HG02938 (cell line): ENCODE measurements around the gene SLX9.

Experiments used
- ATAC-seq: cut with Tn5 transposase; IDR thresholded peaks from one replicate; pipeline ENCODE4 v1.9.1; 2021; ENCODE audit warnings: mild to moderate bottlenecking, moderate library complexity; ENCODE audit not compliant: unreplicated experiment

The SLX9 gene

DNA sequence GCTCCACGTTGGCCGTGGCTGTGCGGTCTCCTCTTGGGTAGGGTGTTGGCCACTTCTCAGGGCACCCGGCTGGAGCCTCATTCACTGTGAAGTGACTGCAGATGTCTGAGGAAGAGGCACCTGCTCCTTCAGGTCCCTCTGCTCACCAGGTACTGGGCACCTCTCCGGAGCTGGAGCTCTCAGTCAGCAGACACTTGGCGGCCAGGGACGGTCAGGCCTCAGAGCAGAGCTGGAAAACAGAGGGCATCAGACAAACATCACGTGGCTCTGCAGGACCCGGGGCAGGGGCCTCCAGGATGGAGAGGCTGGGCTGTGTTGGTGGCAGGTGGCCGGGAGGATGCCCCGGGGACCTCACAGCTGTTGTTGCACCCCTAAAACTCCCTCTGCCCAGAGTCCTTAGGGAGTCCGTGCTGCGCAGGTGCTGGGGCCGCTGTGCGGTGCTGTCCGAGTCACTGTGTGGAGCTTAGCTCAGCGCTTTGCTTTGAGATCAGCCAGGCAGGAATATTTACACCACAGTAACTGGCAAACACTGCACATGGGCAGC, 59.7 kb downstream of the SLX9 start:
- no peak for ATAC-seq

DNA sequence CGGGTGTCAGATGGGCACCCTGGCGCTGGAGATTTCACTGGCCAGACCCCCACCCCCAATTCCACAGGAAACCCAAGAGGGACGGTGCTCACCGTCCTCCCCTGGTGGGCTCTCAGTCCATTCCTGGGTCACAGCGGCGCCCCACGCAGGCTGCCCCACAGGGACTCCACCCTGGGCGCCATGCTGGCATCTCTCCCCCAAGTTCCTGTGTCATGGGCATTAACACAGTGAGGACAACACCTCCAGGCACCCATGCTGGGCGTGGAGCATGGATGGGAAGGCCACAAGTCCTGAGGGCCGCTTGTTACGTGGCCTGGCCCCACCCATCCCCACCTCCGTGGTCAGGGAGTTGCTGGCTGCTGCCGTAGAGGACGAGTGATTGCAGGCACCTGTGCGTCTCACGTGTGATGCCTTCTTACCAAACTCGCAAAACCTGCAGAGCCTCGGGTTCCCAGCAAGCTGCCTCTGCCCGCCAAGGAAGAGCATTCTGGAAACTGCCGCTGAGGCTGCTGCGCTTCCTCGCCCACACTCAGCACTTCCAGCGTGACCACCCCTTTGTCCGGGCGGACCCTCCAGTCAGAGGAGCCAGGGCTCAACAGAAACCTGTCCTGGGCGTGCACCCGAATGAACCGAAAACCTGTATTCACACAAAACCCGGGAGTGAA, 60.3 kb downstream of the SLX9 start:
- no peak for ATAC-seq

DNA sequence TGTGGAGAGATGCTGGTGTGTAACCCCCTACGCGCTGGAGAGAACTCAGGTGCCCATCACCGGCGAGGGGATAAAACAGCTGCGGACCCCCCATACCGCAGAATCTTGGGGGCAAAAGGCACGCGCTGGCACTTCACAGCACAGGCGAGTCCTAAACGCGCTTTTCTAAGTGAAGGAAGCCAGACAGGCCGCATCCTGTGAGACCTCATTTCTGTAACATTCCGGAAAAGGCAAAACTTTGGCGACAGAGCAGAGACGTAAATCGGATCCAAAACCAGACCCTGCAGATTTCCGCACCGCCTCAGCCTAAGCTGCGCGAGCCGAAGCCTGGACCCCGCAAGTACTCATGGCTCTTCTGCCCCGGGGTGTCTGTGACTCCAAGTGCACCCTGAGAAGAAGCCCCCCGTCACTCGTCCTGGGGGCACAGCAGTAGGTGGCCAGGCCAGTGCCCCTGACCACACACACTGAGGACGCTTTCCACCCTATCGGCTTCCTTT, 60.9 kb downstream of the SLX9 start:
- no peak for ATAC-seq

DNA sequence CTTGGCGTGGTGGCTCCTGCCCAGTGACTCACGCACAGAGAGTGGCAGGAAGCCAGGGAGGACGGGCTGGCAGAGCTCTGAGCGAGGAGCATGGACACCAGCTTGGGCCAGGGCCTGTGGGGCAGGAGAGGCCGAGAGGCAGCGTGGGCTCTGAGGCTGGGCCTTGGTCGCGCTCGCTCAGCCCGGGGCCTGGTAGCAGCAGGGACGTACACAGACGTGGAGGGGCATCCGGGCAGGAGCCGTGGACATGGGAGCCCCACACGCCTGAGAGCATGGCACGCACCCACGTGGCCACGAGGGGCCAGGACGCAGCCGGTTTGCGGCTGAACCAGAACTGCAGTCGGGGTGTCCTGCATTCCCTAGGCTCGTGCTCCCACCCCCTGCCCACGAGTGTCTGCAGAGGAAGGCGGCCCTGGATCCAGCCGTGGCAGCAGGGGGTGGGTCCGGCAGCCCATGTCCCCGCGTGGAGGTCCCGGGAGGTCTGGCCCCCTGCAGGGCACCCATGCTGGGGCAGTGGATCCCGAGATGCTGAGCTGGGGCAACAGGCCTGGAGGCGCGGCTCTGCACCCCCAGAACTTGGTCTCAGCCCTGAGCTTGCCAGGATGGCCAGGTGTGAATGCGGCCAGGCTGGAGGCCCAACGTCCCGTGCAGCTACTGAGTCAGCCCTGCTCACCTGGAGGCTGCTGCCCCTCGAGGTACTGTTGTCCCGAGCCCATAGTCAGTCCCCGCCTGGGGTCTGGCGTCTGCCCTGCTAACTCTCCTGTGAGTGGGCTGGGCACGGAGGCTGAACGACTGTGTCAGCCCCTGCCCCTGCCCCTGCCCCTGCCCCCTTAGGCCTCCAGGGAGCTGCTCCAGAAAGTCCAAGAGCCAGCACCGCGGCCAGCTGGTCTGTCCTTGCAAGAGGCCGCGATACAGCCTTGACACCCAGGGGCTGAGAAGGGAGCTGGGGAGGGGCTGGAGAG, 61.6 kb downstream of the SLX9 start:
- ATAC-seq, result no peak

DNA sequence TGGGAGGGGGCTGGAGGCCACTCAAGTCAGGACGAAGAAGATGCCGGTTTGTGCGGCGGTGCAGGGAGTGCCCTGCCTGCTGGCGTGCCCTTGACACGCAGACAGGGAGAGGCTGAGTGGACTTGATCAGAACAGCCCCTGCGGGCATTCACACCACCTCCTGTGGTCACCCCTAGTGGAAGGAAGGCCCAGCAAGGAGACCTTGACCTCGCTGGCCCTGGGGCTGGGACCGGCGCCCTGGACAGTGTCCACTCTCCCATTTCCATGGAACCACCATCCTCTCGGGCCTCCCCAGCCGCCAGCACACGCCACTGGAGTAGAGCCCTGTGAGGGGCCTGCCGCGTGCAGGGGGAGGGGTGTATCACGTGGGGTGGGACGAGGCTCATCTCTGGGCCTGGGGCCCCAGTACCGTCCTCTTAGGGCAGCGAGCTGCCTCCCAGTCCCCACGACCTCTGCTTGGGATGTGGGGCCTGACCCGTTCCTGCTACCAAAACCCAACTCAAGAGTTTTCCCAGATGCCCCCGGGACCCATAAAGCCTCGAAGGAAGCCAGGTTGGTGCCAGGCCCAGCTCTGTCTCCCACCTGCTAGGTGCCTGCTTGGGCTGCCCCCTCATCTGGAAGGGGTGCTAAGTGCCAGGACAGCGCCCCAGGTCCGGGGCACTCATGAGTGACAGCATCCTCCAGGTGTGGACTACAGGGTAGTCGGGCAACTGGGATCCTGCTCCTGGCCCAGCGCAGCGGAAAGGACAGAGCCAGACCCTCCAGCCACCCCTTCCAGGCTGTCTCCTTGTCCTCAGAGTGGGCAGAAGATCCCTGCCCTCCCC, 62.8 kb downstream of the SLX9 start:
- ATAC-seq, result no peak

DNA sequence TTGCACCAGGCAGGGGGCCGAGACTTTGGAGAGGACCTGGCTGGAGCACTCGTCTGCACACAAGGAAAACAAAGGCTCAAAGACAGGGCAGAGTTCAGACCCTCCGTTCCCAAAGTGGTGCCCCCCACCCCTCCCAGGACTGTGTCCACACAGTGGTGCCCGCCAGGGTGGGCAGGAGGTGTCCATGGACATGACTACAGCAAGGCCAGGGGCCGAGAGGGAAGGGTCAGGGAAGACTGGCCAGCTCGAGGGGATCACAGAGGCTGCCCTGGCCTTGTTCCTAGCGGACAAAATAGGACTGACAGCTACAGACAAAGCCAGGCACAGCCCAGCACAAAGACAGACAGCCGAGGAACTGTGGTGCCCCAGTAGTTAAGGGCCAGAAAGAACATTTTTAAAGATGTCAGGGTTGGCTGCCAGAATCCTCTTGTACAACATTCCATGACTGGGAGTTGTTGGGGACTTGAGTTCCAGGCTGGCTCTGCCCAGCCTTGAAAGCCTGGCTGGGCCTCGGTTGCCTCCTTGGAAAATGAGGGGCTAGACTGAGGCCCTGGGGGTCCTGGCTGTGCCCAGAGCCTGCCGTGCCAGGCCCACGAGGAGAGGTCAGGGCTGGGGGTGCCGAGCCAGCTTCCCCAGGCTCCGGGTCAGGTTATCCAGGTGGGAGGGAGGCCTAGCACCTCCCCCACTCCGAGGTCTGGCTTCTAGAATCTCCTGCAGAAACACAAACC, 63.7 kb downstream of the SLX9 start:
- ATAC-seq, result no peak

DNA sequence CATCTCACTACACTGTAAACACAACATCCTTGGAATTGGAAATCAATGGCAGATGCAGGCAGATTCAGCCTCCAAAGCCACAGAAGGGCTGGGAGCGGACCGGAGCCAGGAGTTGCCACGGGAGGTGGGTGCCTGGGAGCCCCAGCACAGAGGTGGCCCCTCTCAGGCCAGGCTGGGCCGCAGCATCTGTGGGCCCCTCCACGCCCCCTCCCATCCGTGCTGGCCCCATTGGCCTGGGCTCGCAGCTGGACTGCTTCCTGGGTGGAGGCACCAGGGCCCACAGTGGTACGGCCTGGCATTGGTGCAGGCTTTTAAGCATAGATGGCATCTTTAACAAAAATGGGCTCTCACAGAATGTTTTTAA, 64.2 kb downstream of the SLX9 start:
- no peak for ATAC-seq

DNA sequence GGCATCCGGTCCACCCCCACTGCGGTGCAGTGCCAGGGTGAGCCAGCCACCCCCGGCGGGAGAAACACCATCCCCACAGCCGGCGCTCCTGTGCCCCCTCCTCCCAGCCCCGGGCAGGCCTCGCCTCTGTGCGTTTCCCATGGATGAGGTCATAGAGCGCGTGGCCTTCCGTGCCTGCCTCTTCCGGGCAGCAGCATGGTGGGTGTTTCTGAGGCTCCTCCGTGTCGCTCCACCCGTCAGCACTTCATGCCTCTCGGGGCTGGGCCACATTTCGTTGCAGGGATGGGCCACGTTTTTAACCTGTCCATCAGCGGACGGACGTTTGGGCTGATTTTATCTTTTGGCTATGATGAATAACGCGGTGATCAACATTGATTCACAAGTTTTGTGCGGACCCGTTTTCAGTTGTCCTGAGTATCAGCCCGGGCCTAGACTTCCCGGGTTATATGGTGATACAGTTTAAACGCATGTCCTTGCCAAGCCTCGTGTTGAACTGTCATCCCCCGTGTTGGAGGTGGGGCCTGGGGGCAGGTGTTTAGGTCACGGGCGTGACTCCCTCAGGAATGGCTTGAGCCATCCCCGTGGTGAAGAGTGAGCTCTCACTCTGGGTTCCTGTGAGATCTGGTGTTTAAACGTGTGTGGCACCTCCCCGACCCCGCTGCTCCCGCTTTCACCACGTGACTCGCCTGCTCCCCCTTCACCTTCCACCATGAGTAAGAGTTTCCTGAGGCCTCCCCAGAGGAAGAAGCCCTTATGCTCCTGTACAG, 64.8 kb downstream of the SLX9 start:
- ATAC-seq, result no peak

DNA sequence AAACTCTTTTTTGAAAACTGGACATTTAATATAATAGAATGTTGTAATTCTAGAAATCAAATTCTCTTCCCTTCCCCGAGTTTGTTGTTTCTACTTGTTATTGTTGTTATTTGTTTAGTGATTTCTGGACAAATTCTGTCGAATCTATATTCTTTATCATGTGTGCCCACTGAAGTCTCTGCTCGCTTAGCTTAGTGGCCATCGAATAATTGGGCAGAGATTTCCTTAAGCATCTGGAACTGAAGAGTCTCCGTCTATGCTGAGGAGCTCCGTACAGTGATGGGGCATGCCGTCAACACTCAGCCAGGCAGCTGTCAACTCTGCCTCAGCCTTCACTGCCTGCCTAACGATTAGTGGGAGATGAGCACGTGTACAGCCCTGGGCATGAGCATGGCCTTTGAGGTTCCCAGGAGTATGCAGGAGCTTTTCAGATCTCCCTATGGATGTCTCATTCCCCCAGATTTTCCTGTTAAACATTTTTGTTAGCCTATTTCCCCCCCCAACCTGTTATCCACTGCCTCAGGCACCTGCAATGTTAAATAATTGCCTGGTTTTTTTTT, 66.8 kb downstream of the SLX9 start:
- no peak for ATAC-seq

DNA sequence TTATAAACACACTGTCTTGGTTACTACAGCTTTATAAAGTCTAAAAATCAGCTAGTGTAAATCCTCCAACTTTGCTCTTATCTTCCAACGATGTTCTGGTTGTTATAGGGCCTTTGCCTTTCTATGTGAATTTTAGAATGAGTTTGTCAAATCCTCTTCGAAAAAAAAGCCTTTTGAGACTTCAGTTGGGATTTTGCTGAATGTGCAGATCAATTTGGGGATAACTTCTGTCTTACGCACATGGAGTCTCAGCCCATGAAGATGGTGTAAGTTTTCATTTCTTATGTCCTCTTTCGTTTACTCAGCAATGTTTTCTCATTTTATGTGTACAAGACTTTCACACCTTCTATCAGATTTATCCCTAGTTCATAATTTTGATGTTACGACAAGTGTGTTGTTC, 69.8 kb downstream of the SLX9 start:
- no peak for ATAC-seq

DNA sequence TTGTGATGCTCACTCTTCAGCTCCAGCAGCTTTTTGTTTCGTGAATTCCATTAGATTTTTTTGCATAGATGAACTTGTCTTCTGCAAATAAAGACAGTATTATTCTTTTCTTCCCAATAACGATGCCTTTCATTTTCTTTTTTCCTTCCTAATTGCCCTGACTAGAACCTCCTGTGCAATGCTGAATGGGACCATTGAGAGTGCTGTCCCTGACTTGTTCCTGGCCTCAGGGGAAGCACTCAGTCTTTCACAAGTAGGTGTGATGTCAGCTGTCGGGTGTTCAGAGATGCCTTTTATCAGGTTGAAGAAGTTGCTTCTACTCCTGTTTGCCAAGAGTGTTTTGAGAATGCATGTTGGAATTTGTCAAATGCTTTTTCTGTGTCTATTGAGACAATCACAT, 70.3 kb downstream of the SLX9 start:
- ATAC-seq, result no peak

DNA sequence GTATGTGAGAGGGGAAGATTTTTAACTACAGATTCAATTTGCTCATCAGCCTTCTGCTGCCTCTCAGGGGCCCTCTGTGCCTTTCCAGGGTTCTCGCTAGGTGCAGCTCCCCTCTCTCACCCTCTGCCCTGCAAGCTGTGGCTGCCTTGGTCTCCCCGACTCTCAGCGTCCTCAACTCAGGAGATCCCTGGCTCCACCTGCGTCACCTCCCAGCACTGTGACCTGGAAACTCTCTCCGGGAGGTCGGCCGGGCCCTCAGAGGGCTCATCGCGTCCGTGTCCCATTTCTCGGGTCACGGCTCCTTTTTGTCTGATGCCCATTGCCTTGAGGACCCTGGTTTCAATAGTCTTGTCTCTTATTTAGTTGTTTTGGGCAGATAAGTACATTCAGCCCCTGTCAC, 71.0 kb downstream of the SLX9 start:
- ATAC-seq, result no peak

DNA sequence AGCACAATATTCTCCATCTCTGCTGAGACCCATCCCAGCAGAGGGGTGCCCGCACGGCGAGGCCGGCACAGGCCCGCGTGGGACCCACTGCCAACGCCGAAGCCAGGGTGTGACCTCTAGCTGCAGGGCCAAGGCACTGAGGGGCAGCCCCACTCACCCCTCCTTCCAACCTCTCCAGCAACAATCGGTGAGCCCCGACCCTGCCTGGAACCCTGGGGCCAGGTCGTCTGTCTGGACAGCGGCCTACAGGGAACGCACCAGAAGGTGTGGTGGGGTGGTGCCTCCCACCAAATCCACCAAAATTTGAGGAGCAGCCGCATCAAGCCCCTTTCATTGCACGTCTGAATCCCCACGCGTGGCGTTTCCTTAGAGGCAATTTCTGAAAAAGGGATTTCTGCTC, 71.6 kb downstream of the SLX9 start:
- no peak for ATAC-seq

DNA sequence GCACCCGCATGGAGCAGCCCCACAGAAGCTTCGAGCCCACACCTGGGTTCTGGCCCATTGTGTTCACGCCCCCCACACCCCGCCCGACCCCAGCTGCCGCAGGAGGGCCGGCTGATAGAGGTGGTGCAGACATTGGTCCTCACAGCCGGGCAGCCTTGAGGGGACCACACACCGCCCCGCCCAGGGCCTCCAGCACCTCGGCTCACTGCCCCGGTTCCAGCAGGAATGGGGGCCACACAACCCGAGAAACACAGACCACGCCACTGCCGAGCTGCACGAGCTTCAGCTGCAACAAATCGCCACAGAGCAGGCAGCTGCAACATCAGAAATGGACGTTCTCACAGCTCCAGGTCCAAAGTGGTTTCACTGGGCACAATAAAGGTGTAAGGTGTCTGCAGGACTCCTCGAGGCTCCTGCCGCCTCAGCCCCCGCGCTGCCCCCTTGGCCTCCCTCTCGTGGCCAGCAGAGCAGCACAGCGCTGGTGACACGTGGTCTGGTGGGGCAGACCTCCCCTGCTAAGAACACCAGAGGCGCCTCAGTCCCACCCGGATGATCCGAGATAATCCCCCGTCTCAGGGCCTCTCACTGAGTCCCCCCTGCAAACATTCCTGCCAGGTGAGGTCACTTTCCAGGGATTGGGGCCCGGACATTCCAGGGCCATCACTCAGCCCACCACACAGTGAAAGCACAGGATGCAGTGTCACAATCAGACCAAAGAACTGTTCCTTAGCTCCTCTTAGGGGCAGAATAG, 72.3 kb downstream of the SLX9 start:
- ATAC-seq, result no peak

DNA sequence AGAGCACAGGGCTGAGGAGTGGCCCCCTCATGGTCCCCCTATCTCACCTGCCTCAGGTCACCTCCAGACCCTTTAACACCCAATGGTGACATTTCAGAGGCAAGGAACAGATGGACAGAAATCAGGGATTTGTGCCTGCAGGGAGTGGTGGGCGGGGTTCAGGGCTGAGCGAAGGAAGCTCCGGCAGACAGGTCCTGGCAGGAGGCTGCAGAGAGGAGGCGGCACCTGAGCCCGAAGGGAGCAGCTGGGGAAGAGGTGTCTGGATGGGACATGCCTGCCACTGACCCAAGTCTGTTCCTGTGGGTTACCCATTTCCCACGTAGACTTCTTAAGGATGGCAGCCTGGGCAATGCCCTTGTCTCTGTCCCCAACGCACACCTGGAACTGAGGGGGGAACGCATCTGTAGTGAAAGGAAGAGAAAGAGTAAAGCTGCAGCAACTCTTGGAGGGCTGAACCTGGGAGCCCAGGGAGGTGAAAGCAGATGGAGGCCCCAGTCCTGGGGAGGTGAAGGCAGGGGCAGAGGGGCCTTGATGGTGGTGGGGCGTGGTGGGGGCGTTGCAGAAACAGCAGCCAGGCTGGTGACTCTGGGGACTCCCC, 72.9 kb downstream of the SLX9 start:
- no peak for ATAC-seq

DNA sequence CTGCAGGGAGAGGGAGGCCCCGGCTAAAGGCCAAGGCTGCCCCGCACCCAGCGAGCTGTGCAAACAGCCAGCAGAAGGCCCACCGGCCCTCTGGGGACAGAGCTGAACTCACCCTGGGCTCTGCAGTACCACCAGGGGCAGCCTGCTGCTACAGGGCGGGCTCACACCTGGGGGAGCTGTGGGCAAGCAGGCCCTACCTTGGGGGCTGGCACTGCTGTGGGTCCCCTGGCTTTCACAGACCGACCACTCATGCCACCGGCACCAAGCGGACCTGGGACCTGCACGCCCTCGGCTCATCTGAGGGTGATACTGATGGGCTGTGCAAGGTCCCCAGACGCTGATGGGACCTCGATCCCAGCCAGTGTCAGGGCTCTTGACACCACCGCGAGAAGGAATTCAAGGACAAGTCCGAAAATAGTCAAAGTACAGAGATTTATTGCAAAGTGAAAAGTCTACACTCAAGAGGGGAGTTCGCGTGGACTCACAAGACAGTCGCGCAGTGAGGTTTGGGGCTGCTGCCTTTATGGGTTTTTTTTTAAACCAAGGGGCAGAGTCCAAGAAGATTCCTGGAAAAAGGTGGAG, 73.5 kb downstream of the SLX9 start:
- ATAC-seq, result no peak

DNA sequence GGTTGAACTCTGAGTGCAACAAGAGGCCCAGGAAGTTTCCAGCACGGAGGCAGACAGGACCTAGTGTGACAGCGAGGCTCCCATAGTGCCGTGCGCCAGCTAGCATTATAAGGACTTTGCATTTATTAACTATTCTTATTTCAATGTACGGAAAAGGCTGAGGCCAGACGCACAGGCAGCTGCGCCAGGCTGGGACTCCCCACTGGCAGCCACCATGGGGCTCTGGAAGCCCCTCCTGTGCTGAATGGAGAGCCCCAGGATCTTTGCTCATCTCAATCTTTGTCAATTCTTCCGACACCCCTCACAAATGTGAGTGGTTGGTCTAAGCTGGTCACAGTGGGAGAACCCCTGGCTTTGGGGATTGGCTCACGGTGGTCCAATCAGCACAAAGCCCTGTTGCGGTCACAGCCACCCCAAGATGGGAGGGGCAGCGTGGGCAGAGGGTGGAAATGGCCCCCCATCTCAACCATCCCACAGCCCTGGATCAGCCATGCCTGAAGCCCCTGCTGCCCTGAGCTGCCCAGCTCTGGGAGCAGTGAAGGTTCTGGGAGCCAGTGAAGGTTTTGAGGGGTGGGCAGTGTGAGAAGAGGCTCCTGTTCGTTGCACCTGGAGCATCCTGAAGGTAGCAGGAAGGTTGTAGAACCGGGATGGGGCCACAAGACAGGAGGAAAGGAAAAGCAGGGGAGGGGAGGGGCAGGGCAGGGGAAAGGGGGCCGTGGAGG, 75.1 kb downstream of the SLX9 start:
- ATAC-seq, result no peak
